Glomerular endothelial cell (primary cell): Measurements from ENCODE around the gene KDM4B. TPM values are rescaled to one million over a fixed set of nuclear protein-coding genes. Genes with fewer than 3 reads are reported as not detected.

Experiments
- DNase-seq: peaks from one replicate; pipeline ENCODE4 v3.0.0-alpha.2; 2011; ENCODE audit warnings: low read depth, low spot score; ENCODE audit errors: extremely low read depth
- total RNA-seq: library from RNA; depleted of rRNA; stranded (reverse); fragments of >200 nt; gene quantifications from 2 replicates; pipeline ENCODE4 v1.2.3, GENCODE V29; 2015

KDM4B gene
- total RNA-seq, 1 donor from 2014 or later, result 47.5 TPM

DNA sequence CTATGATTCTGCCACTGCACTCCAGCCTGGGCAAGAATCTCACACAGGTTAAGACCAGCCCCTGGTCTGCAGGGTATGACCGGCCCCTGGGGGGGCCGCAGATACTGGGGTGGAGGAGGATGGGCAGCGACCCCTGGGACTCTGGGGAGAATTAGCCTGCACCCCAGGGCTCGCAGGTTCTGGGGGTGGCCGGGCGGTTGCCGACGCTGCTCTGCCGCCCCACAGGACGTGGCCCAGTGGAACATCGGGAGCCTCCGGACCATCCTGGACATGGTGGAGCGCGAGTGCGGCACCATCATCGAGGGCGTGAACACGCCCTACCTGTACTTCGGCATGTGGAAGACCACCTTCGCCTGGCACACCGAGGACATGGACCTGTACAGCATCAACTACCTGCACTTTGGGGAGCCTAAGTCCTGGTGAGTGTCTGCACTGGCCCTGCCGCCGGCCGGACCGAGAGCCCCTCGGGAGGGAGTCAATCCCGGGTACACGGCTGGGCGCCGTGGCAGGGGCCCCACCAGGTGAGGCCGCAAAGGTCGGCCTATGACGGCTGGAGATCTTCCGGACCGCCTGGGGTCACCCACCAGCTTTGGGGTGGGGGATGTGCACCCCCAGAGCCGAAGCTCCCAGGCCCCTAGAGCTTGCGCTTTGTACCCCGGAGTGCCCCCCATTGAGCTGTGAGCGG, 78.5 kb downstream of the KDM4B start:
- no peak for DNase-seq

DNA sequence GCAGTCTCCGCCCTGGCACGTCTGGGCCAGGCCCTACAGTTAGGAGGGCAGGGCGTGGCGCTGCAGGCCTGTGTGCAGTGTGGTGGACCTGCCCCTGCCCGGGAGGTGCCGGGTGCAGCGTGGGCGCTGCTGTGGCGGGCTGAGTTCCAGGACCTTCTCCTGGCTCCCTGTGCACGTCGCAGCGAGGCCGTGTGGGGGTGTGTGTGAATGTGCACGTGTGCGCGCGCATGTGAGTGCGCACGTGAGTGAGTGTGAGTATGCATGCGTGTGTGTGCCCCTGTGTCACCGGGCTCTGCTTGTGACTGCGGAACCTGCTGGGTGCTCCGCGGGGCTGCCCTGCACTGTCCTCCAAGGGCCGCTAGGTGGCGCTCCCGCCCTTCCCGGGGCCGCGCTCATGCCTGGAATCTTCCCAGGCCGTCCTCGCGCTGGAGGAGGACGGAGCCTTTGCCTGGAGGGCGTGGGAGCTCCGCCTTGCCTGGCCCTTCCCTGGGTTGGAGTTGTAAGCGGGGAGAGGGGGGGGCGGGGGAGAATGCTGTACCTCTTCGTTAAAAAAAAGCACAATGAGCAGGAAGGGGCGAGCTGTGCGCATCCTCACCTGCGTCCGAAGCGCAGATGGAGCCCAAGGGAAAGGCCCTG, 79.3 kb downstream of the KDM4B start:
- DNase-seq, result no peak

DNA sequence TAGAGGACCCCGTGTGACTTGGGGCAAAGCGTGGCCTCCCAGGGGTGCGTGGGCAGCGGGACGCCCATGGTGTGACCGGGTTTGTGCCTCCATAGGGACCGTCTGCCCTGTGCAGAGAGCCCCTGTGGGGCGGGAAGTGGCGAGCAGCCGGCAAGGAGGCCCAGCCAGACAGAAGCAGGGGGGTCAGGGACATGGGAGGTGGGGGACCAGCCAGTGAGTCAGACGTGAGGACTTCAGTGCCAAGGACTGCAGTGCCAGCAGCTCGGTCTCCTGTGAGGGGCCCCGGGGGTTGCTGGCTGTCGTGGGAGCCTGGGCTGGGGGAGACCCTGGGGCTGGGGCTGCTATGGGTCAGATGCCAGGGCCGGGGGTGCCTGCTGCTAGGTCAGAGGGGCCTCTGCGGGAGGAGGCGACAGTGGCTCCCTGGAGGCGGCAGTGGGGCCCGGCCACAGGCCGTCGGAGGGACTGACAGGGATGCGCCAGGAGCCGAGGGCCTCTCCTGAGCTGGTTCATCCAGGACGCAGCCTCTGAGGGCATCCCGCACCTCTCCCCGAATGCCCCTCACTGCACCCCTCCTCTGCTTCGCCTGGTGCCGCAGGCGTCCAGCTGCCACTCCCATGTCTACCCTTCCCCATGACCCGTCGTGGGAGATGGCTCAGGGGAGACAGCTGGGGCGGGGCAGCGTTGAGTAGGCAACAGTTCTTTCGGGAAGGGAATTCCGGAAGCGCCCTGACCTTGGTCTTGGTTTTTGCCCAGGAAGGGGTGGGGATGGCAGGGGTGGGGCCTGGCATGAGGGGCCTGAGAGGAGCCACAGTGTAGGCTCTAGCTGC, 80.0 kb downstream of the KDM4B start:
- DNase-seq, result no peak

DNA sequence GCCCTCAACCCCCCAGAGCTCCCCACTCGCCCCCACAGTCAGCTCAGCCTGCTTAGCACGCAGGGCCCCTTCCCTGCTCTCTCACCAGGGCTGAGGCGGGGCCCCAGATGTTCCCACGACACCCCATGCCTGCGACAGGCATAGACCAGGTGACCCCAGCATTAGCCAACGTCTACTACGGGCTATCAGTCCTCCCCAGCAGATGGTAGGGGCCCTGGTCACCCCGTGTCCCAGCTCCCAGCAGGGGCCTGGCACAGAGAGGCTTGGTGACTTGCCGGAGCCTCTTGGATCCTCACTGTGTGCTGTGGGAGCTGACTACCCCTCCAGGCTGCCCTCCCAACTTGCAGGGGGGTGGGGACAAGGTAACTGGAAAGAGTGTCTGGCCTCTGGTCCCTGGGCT, 80.6 kb downstream of the KDM4B start:
- DNase-seq, result no peak

DNA sequence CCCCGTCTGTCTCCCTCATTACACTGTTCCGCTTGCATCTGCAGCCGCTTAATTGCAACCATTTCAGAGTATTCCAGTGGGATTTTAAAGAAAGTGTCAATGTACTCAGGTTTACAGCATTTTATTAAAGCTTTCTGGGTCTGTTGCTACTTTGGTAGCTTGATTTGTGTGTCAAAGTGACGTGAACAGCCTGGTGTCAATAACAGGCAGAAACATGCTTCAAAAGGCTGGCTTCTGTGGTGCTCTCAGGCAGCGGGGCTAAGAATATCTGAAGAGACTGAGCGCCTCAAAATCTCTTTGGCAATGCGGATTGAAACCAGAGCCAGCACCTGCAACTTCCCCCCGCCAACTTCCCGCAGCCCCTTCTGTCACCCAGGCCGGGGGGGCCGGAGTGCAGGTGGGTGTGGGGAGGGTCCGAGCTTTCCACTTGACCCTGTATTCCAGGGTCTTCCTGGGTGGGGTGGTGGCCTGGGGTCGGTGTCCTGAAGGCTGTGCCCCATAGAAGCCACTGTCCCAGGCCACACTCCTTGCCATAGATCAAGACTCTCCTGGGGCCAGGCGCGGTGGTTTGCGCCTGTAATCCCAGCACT, 81.2 kb downstream of the KDM4B start:
- DNase-seq, result no peak

DNA sequence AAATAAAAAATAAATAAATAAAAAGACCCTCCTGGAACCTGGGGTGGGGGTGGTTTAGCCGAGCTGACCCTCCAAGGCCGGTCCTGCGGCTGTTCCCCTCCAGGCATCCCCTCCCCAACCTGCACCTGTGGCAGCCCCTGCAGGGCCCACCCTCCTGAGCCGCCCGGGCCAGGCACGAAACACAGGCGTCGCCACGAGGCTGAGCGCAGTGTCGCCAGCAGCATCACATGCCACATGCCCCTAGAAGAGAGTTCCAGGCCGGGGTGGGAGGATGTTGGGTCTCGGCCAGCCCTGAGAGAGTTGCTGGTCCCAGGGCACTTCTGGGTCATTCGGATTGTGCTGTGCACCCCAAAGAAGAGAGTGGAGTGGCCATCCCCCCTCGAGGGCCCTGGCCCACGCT, 82.0 kb downstream of the KDM4B start:
- DNase-seq, result no peak

DNA sequence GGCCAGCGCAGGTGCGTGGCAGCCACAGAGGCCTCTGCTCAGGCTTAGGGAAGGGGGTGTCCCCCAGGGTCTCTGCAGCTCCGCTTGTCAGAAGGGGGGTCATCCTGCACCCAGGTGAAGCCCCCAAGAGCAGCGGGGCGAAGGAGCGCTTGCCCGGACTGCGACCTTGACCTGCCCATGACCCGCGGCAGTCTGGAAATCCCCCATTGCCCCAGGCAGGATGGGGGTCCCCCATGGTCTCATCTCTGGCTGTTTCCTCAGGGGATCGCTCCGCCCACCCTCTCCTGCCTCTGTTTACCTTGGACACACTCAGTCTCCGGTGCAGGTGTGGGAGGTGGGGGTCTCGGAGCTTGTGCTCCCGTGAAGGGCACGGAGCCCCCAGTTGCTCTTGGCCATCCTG, 82.7 kb downstream of the KDM4B start:
- no peak for DNase-seq

DNA sequence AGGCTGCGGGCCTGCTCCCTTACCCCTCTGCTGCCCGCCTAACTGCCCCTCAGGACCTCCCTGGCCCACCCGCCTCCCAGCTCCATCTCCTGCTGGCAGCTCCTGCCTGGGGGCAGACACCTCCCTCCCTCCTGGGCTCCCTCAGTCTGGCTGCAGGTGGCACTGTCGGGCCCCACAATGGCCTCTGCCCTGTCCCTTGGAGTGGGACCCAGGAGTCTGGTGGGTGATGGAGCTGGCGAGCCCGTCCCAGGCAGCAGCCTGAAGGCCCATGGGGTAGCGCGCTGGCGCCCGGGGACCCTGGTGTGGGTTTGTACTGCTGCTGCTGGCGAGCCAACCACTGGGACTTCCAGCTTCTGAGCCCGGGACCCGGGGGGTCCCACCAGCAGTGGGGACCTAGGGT, 83.6 kb downstream of the KDM4B start:
- no peak for DNase-seq

DNA sequence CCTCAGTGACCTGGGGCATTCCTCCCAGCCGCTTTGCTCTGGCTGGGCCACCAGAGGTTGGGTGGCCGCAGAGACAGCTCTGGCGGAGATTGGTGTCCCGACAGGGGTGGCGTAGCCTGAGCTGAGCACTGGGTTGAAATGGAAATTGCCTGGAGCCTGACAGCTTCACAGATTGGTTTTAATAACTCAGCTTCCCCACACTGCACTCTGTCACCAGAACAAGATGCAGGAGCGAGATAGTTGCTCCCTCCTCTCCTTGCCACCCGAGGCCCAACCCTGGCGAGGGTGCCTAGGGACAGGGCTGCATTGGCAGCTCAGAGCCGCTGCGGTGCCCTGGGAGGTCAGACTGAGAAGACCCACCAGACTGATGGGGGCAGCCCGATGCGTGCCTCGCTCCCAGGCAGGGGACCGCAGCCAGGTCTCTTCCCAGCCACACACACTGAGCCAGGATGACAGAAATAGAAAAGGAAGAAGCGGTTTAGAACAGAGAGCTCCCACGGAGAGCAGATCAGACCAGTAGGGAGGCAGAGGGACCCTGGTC, 84.1 kb downstream of the KDM4B start:
- DNase-seq, result no peak

DNA sequence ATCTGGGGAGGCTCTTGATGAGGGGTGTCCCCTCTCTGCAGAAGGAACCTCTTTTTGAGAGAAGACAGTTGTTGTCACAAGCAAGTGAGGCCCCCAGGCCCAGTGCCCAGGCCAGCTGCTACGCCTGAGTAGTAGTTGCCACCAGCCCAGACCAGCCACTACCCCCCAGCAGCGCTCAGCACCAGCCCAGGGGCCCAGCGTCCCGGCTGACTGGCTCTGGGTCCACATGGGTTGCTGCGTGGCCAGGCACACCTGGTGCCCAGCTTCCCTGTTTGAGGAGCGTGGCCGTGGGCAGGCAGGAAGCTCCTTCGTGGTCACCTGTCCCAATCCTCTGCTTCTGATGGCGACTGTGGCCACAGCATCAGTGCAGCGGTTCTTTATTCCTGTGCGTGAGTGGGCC, 84.7 kb downstream of the KDM4B start:
- DNase-seq, result no peak

DNA sequence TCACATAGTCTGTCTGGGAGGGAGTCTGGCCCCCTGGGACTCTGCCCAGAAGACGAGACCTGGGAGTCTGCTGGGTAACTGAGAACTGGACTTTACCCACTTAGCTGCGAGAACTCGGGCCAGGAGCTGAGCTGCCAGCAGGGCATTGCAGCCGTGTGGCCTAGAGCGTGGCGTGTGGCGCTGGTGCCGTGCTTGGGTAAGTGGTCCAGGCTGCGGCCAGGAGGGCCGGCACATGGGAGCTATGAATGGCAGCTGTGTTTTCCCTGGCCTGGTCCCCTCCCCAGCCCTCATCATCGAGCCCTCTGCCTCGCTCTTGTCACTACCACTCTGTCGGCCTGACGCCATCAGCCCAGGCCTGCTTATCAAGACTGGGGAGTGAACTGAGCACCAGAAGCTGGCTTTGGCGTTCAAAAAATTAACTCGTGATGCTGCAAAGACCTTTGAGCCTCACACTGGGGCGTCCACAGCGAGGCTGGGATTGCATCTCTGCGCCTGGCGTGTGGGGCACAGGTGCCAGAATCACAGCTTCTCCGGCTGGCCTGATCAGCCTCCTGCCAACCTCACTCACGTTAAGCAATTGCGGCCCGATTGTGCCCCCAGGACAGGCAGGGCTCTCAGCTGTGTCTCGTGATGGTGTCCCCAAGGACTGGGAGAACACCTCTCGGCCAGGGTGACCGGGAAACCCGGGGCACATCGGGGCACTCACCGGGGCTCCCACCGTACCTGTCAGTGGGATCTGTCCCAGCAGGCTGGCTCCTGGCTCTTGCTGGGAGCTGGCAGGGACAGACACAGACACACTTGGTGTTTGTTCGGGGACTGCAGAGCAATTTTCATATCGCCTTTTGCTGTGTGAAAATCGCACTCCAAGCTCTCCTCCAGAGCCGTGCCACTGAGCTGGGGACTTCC, 85.9 kb downstream of the KDM4B start:
- no peak for DNase-seq

DNA sequence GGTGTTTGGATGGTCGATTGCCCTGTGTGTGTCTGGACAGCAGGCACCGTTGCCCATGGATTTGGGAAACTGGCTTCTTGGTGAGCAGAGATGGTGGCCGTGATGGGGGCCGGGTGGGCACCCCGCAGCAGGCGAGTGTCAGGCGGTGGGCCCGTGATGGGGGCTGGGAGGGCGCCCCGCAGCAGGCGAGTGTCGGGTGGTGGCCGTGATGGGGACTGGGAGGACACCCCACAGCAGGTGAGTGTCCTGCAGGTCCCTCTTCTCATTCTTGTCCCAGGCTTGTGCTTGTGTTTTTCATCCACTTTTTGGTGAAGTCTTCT, 86.5 kb downstream of the KDM4B start:
- no peak for DNase-seq

DNA sequence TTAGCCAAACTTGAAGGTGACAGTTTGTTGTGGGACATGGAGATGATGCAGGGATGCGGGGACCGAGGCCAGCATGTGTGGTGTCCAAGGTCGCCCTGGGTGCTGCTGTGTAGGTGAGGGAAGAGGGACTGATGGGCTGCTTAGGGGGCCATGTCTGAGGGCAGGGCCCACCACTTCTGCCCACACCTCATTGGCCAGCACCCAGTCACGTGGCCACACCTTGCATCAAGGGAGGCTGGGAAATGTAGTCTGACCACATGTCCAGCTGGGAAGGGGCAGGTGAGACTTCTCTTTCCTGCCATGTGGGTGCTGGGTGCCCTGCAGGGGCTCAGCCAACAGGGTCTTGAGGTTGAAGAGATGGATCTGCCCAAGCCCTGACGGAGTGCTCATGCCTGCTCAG, 88.9 kb downstream of the KDM4B start:
- DNase-seq, result no peak

DNA sequence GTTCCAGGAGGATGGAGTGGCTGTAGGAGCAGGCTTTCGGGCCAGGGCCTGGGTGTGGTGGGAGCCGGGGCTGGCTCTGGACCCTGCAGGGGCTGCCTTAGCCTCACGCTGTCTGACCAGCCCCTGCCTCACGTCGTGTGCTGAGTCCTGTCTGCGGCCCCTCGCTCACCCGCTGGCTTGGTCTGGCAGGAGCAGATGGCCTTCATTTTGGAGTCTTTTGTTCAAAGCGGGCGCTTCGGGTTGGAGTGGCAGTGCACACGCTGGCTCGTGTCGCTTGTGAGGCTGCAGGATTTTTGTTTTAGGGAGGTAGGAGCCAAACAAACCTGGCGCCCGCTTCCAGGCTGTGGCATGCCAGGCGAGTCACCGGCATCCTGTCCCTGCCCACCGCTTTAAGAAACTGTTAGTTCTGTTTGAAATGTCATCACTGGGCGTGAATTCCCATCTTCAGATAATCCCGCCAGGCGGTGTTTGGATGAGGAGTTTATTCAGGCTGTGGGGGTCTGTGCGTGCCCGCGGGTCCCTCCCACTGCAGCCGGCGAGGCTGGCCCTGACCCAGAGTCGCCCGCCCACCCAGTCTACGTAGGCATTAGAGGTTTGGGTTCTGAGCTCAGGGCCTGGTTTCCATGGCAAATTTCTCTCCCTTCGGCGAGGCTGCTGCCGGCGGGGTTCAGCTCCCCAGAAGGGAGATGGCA, 89.8 kb downstream of the KDM4B start:
- no peak for DNase-seq

DNA sequence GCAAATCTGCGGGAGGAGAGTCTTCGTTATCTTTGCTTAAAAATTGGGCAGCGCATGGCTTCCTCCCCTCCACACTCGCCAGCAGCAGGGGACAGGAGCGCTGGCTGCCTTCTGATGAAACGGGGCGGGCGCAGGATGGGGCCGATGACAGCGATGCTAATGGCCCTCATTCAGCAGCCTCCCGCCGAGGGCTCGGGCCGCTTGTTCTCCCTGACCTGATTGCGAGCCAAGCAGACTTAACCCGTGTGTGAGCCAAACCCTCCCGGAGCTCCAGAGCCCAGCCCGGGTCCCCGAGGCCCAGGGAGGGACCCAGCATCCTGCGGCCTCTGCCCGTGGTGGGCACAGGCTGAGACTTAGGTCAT, 90.3 kb downstream of the KDM4B start:
- DNase-seq, result no peak

DNA sequence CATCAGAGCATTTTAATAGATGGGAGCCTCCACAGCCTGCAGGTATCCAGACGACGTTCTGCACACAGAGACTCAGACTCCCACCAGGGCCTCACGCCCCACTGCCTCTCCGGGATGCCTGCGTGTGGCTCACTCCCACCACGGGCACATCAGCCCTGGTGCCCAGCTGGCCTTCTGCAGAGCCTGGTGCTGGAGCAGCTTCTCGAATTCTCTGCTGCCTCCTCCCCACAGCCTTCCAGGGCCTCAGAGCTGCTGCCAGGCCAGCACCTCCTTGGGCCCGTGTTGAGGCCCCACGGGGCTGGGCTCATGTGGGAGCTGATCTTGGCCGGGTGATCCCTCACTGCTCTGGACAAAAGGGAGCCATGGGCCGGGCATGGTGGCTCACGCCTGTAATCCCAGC, 90.9 kb downstream of the KDM4B start:
- DNase-seq, result no peak

DNA sequence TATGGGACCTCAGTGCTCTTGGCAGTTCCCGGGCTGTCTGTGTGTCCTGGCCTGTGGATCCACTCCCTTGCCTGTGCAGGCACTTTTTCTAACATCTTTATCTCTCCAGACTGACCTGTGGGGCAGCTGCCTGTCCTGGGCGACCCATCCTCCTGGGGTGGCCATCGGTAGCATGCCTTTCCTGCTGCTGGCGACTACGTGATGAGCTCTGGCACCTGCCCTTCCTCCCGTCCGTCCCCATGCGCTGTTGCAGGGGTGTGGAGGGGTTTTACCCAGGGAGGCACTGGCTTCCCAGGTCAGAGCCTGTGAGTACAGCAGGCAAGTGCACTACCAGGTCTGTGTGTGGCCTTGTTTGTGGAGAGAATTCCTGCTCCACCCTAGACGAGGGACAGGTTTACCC, 93.3 kb downstream of the KDM4B start:
- DNase-seq, result no peak

DNA sequence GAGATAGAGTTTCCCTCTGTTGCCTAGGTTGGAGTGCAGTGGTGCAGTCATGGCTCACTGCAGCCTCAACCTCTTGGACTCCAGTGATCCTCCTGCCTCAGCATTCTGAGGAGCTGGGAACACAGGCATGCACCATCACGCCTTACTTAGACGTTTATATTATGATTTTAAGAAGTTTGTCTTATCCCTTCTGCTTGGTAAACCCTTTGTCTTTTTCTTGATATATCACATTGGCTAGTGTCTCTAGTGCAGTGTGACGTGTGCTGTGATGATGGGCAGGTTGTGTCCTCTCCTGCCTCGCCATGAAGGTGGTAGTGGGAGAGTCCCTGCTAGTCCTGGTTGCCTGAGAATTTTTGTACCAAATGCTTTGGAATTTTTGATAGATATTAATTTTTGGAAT, 93.9 kb downstream of the KDM4B start:
- DNase-seq, result no peak

DNA sequence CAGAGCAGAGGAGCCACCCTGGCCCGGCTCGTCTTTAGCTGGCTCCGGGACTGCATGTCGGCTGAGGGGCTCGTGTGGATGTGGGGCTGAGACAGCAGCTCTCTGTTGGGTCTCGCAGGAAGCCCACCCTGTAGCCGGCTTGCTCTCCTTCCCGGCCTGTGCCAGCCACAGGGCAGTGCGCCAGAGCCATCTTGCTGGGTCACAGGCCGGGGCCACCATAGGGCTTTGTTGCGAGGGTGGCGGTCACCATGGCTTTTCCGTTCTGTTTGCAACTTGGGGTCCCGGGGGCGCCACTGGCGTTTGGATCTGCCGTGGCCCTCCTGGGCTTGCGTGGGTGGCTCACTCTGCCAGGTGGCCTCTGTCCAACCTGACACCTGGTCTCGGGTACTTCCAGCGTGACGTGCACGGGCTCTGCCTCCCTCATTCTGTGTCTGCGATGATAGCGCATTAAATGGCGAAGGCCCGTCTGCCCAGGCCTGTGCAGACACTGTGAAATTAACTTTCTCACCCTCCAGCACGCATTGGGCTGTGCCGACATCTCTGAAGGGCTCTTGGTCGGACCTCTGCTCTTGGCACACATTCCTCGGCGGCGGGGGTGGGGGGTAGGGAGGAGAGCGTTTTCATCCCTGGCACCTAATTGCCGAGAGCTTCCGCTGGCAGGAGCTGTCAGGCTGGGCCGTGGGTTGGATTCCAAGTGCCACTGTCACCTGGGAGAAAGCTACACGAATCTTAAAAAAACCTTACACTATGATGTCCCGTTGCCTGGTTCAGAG, 95.1 kb downstream of the KDM4B start:
- DNase-seq, result no peak
